GM23338 (cell line): ENCODE data around the gene MYLK4. TPM values are rescaled to one million over a fixed set of nuclear protein-coding genes. Genes with fewer than 3 reads are reported as not detected.

Experiments used
- ATAC-seq: fragments of 200-7000 bp; cut with Tn5 transposase; 3 replicates; pipeline ENCODE4 v1.9.1; 2020
- DNase-seq: peaks from one replicate; pipeline ENCODE4 v3.0.0-alpha.2; 2015; ENCODE audit warnings: low spot score
- H2AFZ ChIP-seq: fragments of 200-600 bp; sonication (generic); 2 replicates; pipeline ENCODE4 v1.8.0; 2016; ENCODE audit warnings: antibody characterized with exemption, mild to moderate bottlenecking, moderate library complexity
- H3F3A ChIP-seq: fragments of 200-600 bp; sonication (generic); replicated peaks from 2 replicates; pipeline ENCODE4 v1.8.0; 2017; ENCODE audit warnings: antibody characterized with exemption, mixed run types, low read depth
- H3K27ac ChIP-seq: fragments of 200-600 bp; sonication (generic); 2 replicates; pipeline ENCODE4 v1.6.1; 2016; ENCODE audit warnings: low read depth
- H3K27me3 ChIP-seq: fragments of 200-600 bp; sonication (generic); 2 replicates; pipeline ENCODE4 v1.8.0; 2016; ENCODE audit warnings: mild to moderate bottlenecking, mixed run types, moderate library complexity; ENCODE audit not compliant: insufficient read depth
- H3K36me3 ChIP-seq: fragments of 200-600 bp; sonication (generic); 2 replicates; pipeline ENCODE4 v1.8.0; 2016; ENCODE audit warnings: mild to moderate bottlenecking; ENCODE audit not compliant: insufficient read depth
- H3K4me1 ChIP-seq: fragments of 200-600 bp; sonication (generic); 2 replicates; pipeline ENCODE4 v1.8.0; 2016; ENCODE audit warnings: mild to moderate bottlenecking, moderate library complexity; ENCODE audit not compliant: insufficient read depth
- H3K4me2 ChIP-seq: fragments of 200-600 bp; sonication (generic); 2 replicates; pipeline ENCODE4 v1.7.1; 2017; ENCODE audit warnings: mixed run types
- H3K4me3 ChIP-seq: fragments of 200-600 bp; sonication (generic); 2 replicates; pipeline ENCODE4 v1.6.1; 2016; ENCODE audit warnings: mixed run types
- H3K79me2 ChIP-seq: fragments of 200-600 bp; sonication (generic); replicated peaks from 2 replicates; pipeline ENCODE4 v1.8.0; 2017; ENCODE audit warnings: mild to moderate bottlenecking; ENCODE audit not compliant: insufficient read depth
- H3K9me2 ChIP-seq: fragments of 200-600 bp; sonication (generic); 2 replicates; pipeline ENCODE4 v1.8.0; 2017; ENCODE audit not compliant: insufficient read depth
- H4K20me1 ChIP-seq: fragments of 200-600 bp; sonication (generic); replicated peaks from 2 replicates; pipeline ENCODE4 v1.8.0; 2017; ENCODE audit warnings: mild to moderate bottlenecking; ENCODE audit not compliant: insufficient read depth
- H3K27ac Mint-ChIP-seq: 2 replicates; pipeline ENCODE4 v1.8.0; 2020; ENCODE audit warnings: inconsistent platforms, mild to moderate bottlenecking, moderate library complexity, mixed read lengths
- H3K27me3 Mint-ChIP-seq: 3 replicates; pipeline ENCODE4 v1.8.0; 2022; ENCODE audit warnings: low read depth, mild to moderate bottlenecking, moderate library complexity, mixed read lengths, inconsistent platforms; ENCODE audit not compliant: insufficient read depth, poor library complexity
- H3K36me3 Mint-ChIP-seq: 3 replicates; pipeline ENCODE4 v1.8.0; 2021; ENCODE audit warnings: low read depth, mild to moderate bottlenecking, inconsistent platforms, moderate library complexity, mixed read lengths
- H3K4me1 Mint-ChIP-seq: 3 replicates; pipeline ENCODE4 v1.8.0; 2020; ENCODE audit warnings: mild to moderate bottlenecking, inconsistent platforms, mixed read lengths
- H3K4me3 Mint-ChIP-seq: 3 replicates; pipeline ENCODE4 v1.8.0; 2021; ENCODE audit warnings: moderate library complexity, mild to moderate bottlenecking, inconsistent platforms, mixed read lengths
- H3K9me3 Mint-ChIP-seq: 3 replicates; pipeline ENCODE4 v1.8.0; 2020; ENCODE audit warnings: moderate library complexity, mild to moderate bottlenecking, inconsistent platforms, mixed read lengths
- CREB1 ChIP-seq: fragments of 250-450 bp; sonication (Bioruptor Pico); IDR thresholded peaks from 2 replicates; pipeline ENCODE4 v1.5.0; 2020; ENCODE audit warnings: low read depth, mild to moderate bottlenecking, moderate library complexity
- ETS1 ChIP-seq: IDR thresholded peaks from 2 replicates; pipeline ENCODE4 v1.6.1; 2016; ENCODE audit warnings: antibody characterized with exemption
- JUNB ChIP-seq: IDR thresholded peaks from one replicate; pipeline ENCODE4 v1.6.1; 2016; ENCODE audit warnings: antibody characterized with exemption; ENCODE audit not compliant: unreplicated experiment
- ZNF331 ChIP-seq: fragments of 250-450 bp; sonication (Bioruptor Pico); IDR thresholded peaks from 2 replicates; pipeline ENCODE4 v1.5.0; 2020; ENCODE audit warnings: low read depth, mild to moderate bottlenecking, moderate library complexity
- ZNF462 ChIP-seq: fragments of 250-450 bp; sonication (Bioruptor Pico); IDR thresholded peaks from 2 replicates; pipeline ENCODE4 v1.5.0; 2020; ENCODE audit warnings: mild to moderate bottlenecking, moderate library complexity
- polyA plus RNA-seq: library from polyadenylated mRNA; unstranded; fragments of >200 nt; fragmentation: Nextera tagmentation; extraction: Ambion mirVana; gene quantifications from 2 replicates; pipeline ENCODE4 v1.2.1, GENCODE V29; 2016
- total RNA-seq: library from RNA; depleted of rRNA; stranded (reverse); fragments of >200 nt; shearing (Covaris generic); gene quantifications from 2 replicates; pipeline ENCODE4 v1.2.3, GENCODE V29; 2014

MYLK4 gene
- total and polyA plus RNA-seq, 2 experiments from 2014 or later, result 0.03 to 0.17 TPM

- no peak for TF ChIP-seq ZNF462 (CRISPR knock-in tag)
- TF ChIP-seq CREB1 (CRISPR knock-in tag), result no peak
- no peak for TF ChIP-seq JUNB
- TF ChIP-seq ZNF331 (CRISPR knock-in tag), result no peak
- no peak for TF ChIP-seq ETS1
Observed at GRCh38 chr6:2658788-2659187, 91.9 kb downstream of the MYLK4 start (continued).

GRCh38 chr6:2656460-2657079 is 94.2 kb downstream of the MYLK4 start:
- DNase-seq, result no peak
- Mint-ChIP-seq H3K9me3 (peaks cover 21% of the 10 kb centered on the region), H3K4me1 (peaks cover 21% of the 10 kb centered on the region), H3K27me3 (no peaks in the 10 kb centered on the region), H3K4me3 (no peak overlapping the region), H3K27ac (peak overlapping the region; percentile 82), H3K36me3 (peaks cover 20% of the 10 kb centered on the region)
- H3K27ac ChIP-seq, result peak overlapping the region; percentile 17
- H3K9me2 ChIP-seq, result peaks cover 5% of the 10 kb centered on the region; the same call in 1 of the 2 replicates
- H3K79me2 ChIP-seq, result no peaks in the 10 kb centered on the region
- peak overlapping the region; percentile 5; the same call in 1 of the 2 replicates for H3K4me2 ChIP-seq
- no peak overlapping the region for H3K4me3 ChIP-seq
- H2AFZ ChIP-seq, result no peak overlapping the region
- H3F3A ChIP-seq, result no peaks in the 10 kb centered on the region
- H3K27me3 ChIP-seq, result no peaks in the 10 kb centered on the region
- H3K36me3 ChIP-seq, result no peaks in the 10 kb centered on the region
- peaks cover 22% of the 10 kb centered on the region for H3K4me1 ChIP-seq
- ATAC-seq, result no peak; the same call in 2 of the 3 replicates
- no peaks in the 10 kb centered on the region for H4K20me1 ChIP-seq
- no peak for TF ChIP-seq ZNF462 (CRISPR knock-in tag)
- no peak for TF ChIP-seq JUNB
